Neural cell (in vitro differentiated cells): ENCODE data around the gene CDCA7L. TPM values are rescaled to one million over a fixed set of nuclear protein-coding genes. Genes with fewer than 3 reads are reported as not detected.
"Not testable (repeated sequence)": the region's sequence is repeated elsewhere in the genome, so short reads cannot be mapped to it uniquely, and the experiment has no call there.

Source experiments
- H2AFZ ChIP-seq: fragments of 200-600, 300-800 bp; sonication (generic), shearing (Covaris generic); 2 replicates; pipeline ENCODE4 v1.6.0; 2014; ENCODE audit warnings: low read depth, mild to moderate bottlenecking, antibody characterized with exemption, low read length, moderate library complexity
- H3F3A ChIP-seq: fragments of 200-600 bp; shearing (Covaris generic); 2 replicates; pipeline ENCODE4 v1.6.1; 2016; ENCODE audit warnings: mild to moderate bottlenecking, moderate library complexity, mixed read lengths, antibody characterized with exemption, low read length; ENCODE audit not compliant: insufficient read depth, poor library complexity, severe bottlenecking
- H3K27ac ChIP-seq: fragments of 200-600, 300-800 bp; sonication (generic), shearing (Covaris generic); 2 replicates; pipeline ENCODE4 v1.5.1; 2014; ENCODE audit warnings: mild to moderate bottlenecking, low read length, moderate library complexity
- H3K27me3 ChIP-seq: fragments of 300-800, 200-600 bp; sonication (generic), shearing (Covaris generic); 2 replicates; pipeline ENCODE4 v1.6.0; 2014; ENCODE audit warnings: mild to moderate bottlenecking, low read depth, low read length, moderate library complexity; ENCODE audit not compliant: insufficient read depth
- H3K36me3 ChIP-seq: fragments of 300-800, 200-600 bp; sonication (generic), shearing (Covaris generic); 2 replicates; pipeline ENCODE4 v1.5.1; 2014; ENCODE audit warnings: mild to moderate bottlenecking, antibody characterized with exemption, low read length, moderate library complexity; ENCODE audit not compliant: insufficient read depth
- H3K4me2 ChIP-seq: fragments of 300-800, 200-600 bp; sonication (generic), shearing (Covaris generic); 2 replicates; pipeline ENCODE4 v1.6.0; 2014; ENCODE audit warnings: mild to moderate bottlenecking, low read length
- H3K4me3 ChIP-seq: fragments of 300-800, 200-600 bp; sonication (generic), shearing (Covaris generic); 2 replicates; pipeline ENCODE4 v1.5.1; 2014; ENCODE audit warnings: mild to moderate bottlenecking, low read length, moderate library complexity
- H3K79me2 ChIP-seq: fragments of 200-600 bp; shearing (Covaris generic); replicated peaks from 2 replicates; pipeline ENCODE4 v1.6.0; 2014; ENCODE audit warnings: mild to moderate bottlenecking, low read length, moderate library complexity; ENCODE audit not compliant: insufficient read depth
- H3K9ac ChIP-seq: fragments of 300-800, 200-600 bp; sonication (generic), shearing (Covaris generic); 2 replicates; pipeline ENCODE4 v1.6.1; 2016; ENCODE audit warnings: mild to moderate bottlenecking, low read length, mixed read lengths
- H3K9me2 ChIP-seq: fragments of 200-600 bp; shearing (Covaris generic); 2 replicates; pipeline ENCODE4 v1.6.1; 2016; ENCODE audit warnings: mild to moderate bottlenecking, low read length, mixed read lengths; ENCODE audit not compliant: insufficient read depth
- H3K9me3 ChIP-seq: fragments of 200-600, 300-800 bp; sonication (generic), shearing (Covaris generic); 2 replicates; pipeline ENCODE4 v1.6.1; 2016; ENCODE audit warnings: mild to moderate bottlenecking, mixed run types, low read length, moderate library complexity, mixed read lengths
- H4K20me1 ChIP-seq: fragments of 200-600 bp; shearing (Covaris generic); 2 replicates; pipeline ENCODE4 v1.6.1; 2016; ENCODE audit warnings: mild to moderate bottlenecking, mixed run types; ENCODE audit not compliant: insufficient read depth
- EP300 ChIP-seq: fragments of 450-650 bp; conservative IDR thresholded peaks from 2 replicates; pipeline ENCODE4 v1.6.1; 2014; ENCODE audit warnings: antibody characterized with exemption, mild to moderate bottlenecking, moderate library complexity; ENCODE audit not compliant: poor library complexity, severe bottlenecking
- EZH2 ChIP-seq: fragments of 200-600, 300-800 bp; shearing (Covaris generic), sonication (generic); IDR thresholded peaks from 2 replicates; pipeline ENCODE4 v1.6.1; 2014; ENCODE audit warnings: antibody characterized with exemption, low read length, borderline replicate concordance, mild to moderate bottlenecking; ENCODE audit not compliant: insufficient read depth, poor library complexity, severe bottlenecking
- MXI1 ChIP-seq: fragments of 450-650 bp; conservative IDR thresholded peaks from 2 replicates; pipeline ENCODE4 v1.6.1; 2014; ENCODE audit warnings: antibody characterized with exemption, mild to moderate bottlenecking; ENCODE audit not compliant: poor library complexity, severe bottlenecking
- POLR2AphosphoS5 ChIP-seq: IDR thresholded peaks from 2 replicates; pipeline ENCODE4 v1.6.1; 2012
- RAD21 ChIP-seq: fragments of 450-650 bp; conservative IDR thresholded peaks from 2 replicates; pipeline ENCODE4 v1.6.1; 2014; ENCODE audit warnings: antibody characterized with exemption, mild to moderate bottlenecking, moderate library complexity
- SMC3 ChIP-seq: fragments of 450-650 bp; conservative IDR thresholded peaks from 2 replicates; pipeline ENCODE4 v1.6.1; 2014; ENCODE audit warnings: antibody characterized with exemption, mild to moderate bottlenecking, moderate library complexity; ENCODE audit not compliant: poor library complexity
- TAF1 ChIP-seq: IDR thresholded peaks from 2 replicates; pipeline ENCODE4 v1.6.1; 2012; ENCODE audit warnings: low read depth
- polyA plus RNA-seq: library from polyadenylated mRNA; depleted of rRNA; stranded (reverse); fragments of >200 nt; gene quantifications from 2 replicates; pipeline ENCODE4 v1.2.3, GENCODE V29; 2014
- TF ChIP-seq, protein P1 (sequence below): IDR thresholded peaks from 2 replicates; pipeline ENCODE4 v1.6.1; 2012; ENCODE audit warnings: borderline replicate concordance
- TF ChIP-seq, protein P2 (sequence below): fragments of 450-650 bp; IDR thresholded peaks from 2 replicates; pipeline ENCODE4 v1.5.1; 2014; ENCODE audit warnings: antibody characterized with exemption, mild to moderate bottlenecking, moderate library complexity; ENCODE audit not compliant: poor library complexity, severe bottlenecking

The CDCA7L gene
- polyA plus RNA-seq, 1 donor from 2014 or later = 3.4 TPM

DNA sequence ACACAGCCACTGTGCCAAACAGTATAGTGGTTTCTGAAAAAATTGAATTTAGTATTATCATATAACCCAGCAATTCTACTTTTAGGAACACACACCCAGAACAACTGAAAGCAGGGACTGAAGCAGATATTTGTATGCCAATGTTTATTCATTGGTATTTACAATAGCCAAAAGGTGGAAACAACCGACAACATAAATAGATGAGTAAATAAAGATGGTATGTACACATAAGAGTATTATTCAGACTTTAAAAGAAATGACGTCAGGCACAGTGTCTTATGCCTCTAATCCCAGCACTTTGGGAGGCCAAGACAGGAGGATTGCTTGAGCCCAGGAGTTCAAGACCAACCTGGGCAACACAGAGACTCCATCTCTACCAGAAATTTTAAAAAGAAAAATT is 7.2 kb downstream of the CDCA7L start:
- Histone ChIP-seq H3K79me2 (peaks cover 31% of the 10 kb centered on the region), H3K9me3 (no peaks in the 10 kb centered on the region), H3K27me3 (no peaks in the 10 kb centered on the region), H4K20me1 (no peaks in the 10 kb centered on the region), H3K9me2 (no peaks in the 10 kb centered on the region), H3F3A (peaks cover 2% of the 10 kb centered on the region), H3K36me3 (no peaks in the 10 kb centered on the region), H3K4me3 (no peak overlapping the region), H3K9ac (no peak overlapping the region), H3K27ac (no peak overlapping the region), H3K4me2 (no peak overlapping the region), H2AFZ (no peak overlapping the region)
- TF ChIP-seq, protein P1, sequence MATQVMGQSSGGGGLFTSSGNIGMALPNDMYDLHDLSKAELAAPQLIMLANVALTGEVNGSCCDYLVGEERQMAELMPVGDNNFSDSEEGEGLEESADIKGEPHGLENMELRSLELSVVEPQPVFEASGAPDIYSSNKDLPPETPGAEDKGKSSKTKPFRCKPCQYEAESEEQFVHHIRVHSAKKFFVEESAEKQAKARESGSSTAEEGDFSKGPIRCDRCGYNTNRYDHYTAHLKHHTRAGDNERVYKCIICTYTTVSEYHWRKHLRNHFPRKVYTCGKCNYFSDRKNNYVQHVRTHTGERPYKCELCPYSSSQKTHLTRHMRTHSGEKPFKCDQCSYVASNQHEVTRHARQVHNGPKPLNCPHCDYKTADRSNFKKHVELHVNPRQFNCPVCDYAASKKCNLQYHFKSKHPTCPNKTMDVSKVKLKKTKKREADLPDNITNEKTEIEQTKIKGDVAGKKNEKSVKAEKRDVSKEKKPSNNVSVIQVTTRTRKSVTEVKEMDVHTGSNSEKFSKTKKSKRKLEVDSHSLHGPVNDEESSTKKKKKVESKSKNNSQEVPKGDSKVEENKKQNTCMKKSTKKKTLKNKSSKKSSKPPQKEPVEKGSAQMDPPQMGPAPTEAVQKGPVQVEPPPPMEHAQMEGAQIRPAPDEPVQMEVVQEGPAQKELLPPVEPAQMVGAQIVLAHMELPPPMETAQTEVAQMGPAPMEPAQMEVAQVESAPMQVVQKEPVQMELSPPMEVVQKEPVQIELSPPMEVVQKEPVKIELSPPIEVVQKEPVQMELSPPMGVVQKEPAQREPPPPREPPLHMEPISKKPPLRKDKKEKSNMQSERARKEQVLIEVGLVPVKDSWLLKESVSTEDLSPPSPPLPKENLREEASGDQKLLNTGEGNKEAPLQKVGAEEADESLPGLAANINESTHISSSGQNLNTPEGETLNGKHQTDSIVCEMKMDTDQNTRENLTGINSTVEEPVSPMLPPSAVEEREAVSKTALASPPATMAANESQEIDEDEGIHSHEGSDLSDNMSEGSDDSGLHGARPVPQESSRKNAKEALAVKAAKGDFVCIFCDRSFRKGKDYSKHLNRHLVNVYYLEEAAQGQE = no peak
- TF ChIP-seq, protein P2, sequence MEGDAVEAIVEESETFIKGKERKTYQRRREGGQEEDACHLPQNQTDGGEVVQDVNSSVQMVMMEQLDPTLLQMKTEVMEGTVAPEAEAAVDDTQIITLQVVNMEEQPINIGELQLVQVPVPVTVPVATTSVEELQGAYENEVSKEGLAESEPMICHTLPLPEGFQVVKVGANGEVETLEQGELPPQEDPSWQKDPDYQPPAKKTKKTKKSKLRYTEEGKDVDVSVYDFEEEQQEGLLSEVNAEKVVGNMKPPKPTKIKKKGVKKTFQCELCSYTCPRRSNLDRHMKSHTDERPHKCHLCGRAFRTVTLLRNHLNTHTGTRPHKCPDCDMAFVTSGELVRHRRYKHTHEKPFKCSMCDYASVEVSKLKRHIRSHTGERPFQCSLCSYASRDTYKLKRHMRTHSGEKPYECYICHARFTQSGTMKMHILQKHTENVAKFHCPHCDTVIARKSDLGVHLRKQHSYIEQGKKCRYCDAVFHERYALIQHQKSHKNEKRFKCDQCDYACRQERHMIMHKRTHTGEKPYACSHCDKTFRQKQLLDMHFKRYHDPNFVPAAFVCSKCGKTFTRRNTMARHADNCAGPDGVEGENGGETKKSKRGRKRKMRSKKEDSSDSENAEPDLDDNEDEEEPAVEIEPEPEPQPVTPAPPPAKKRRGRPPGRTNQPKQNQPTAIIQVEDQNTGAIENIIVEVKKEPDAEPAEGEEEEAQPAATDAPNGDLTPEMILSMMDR = no peak
- TF ChIP-seq SMC3 = no peak

DNA sequence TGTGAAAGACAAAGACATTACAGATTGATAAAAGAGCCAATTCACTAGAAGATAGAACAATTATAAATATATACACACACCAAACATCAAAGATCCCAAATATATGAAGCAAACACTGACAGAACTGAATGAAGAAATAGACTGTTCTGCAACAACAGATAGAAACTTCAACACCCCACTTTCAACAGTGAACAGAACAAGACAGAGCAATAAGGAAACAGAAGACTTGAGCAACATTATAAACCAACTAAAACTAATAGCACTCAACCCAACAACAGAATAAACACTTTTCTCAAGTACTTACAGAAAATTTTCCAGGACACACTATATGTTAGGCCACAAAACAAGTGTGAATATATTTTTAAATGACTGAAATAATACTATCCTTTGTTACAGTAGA is 10.9 kb downstream of the CDCA7L start:
- no peaks in the 10 kb centered on the region for H3F3A ChIP-seq
- no peak overlapping the region for H2AFZ ChIP-seq
- no peak overlapping the region for H3K27ac ChIP-seq
- peaks cover 31% of the 10 kb centered on the region for H3K79me2 ChIP-seq
- H3K36me3 ChIP-seq = no peaks in the 10 kb centered on the region
- no peak overlapping the region for H3K4me3 ChIP-seq
- H3K9me3 ChIP-seq = no peaks in the 10 kb centered on the region
- TF ChIP-seq MXI1 (no peak), EP300 (no peak), RAD21 (no peak), SMC3 (no peak), EZH2 (no peak), POLR2AphosphoS5 (no peak), TAF1 (no peak)
- TF ChIP-seq, protein P2 = no peak
- TF ChIP-seq, protein P1 = no peak
- no peak overlapping the region for H3K4me2 ChIP-seq
- no peaks in the 10 kb centered on the region for H3K9me2 ChIP-seq
- H3K27me3 ChIP-seq = no peaks in the 10 kb centered on the region
- no peak overlapping the region for H3K9ac ChIP-seq
- H4K20me1 ChIP-seq = no peaks in the 10 kb centered on the region

DNA sequence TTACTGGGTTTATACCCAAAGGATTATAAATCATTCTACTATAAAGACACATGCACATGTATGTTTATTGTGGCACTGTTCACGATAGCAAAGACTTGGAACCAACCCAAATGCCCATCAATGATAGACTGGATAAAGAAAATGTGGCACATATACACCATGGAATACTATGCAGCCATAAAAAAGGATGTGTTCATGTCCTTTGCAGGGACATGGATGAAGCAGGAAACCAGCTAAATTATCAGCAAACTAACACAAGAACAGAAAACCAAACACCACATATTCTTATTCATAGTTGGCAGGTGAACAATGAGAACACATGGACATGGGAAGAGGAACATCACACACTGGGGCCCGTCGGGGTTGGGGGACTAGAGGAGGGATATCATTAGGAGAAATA is 12.4 kb downstream of the CDCA7L start:
- not testable (repeated sequence) for H3K36me3 ChIP-seq, H3K9me2 ChIP-seq, H3K27me3 ChIP-seq, H3K9me3 ChIP-seq, H3K9ac ChIP-seq, H3K4me2 ChIP-seq, H4K20me1 ChIP-seq, H3K27ac ChIP-seq, H2AFZ ChIP-seq, H3K4me3 ChIP-seq, H3F3A ChIP-seq
- peaks cover 24% of the 10 kb centered on the region for H3K79me2 ChIP-seq
